BJ (cell line): ENCODE data around the gene CASP8. TPM values are rescaled to one million over a fixed set of nuclear protein-coding genes. Genes with fewer than 3 reads are reported as not detected.

ENCODE experiments used
- CTCF ChIA-PET: fragments of 350-600 bp; formaldehyde crosslinking; extraction: SDS; loops from one replicate; lab custom pipeline; 2021; ENCODE audit warnings: antibody characterized with exemption, inconsistent platforms; lab: Yijun Ruan, JAX
- POLR2A ChIA-PET: fragments of 300-600 bp; sonication (Branson Sonifier 250); formaldehyde crosslinking; extraction: SDS; loops from one replicate; lab custom pipeline; 2021; ENCODE audit warnings: antibody characterized with exemption; lab: Charles Lee
- DNase-seq: peaks from one replicate; pipeline ENCODE4 v3.0.0-alpha.2; 2011; ENCODE audit warnings: low read depth
- H3K27me3 ChIP-seq: 2 replicates; pipeline ENCODE4 v1.6.0; 2011; ENCODE audit warnings: low read length; ENCODE audit not compliant: control insufficient read depth, insufficient read depth
- H3K36me3 ChIP-seq: 2 replicates; pipeline ENCODE4 v1.5.1; 2011; ENCODE audit warnings: low read length; ENCODE audit not compliant: control insufficient read depth, insufficient read depth
- H3K4me3 ChIP-seq: 2 replicates; pipeline ENCODE4 v1.5.1; 2011; ENCODE audit warnings: low read depth, mild to moderate bottlenecking, control low read depth, low read length
- CTCF ChIP-seq: IDR thresholded peaks from 2 replicates; pipeline ENCODE4 v1.5.1; 2011; ENCODE audit warnings: low read depth, mild to moderate bottlenecking, control low read depth, inconsistent platforms, low read length, moderate library complexity; ENCODE audit not compliant: insufficient read depth
- polyA plus RNA-seq: library from polyadenylated mRNA; depleted of rRNA; stranded (reverse); fragments of >200 nt; gene quantifications from 2 replicates; pipeline ENCODE4 v1.2.3, GENCODE V29; 2011

Gene CASP8
- polyA plus RNA-seq, 1 experiment, result 10.3 TPM

- TF ChIP-seq CTCF, result no peak
- POLR2A ChIA-PET, result no interaction called here
- no peak for DNase-seq
- CTCF ChIA-PET, result interaction anchor here (0.7 kb wide), 1 partner anchor 17 kb away, joined by 3 read pairs; no protein-coding TSS in a partner anchor
- Histone ChIP-seq H3K4me3 (no peak overlapping the region), H3K36me3 (no peaks in the 10 kb centered on the region), H3K27me3 (no peaks in the 10 kb centered on the region)
Observed at GRCh38 chr2:201254081-201254730, 6.1 kb upstream of the CASP8 start.

- DNase-seq, result no peak
- ChIA-PET POLR2A (interaction anchor here (0.6 kb wide), 1 partner anchor 388 kb away, joined by 7 read pairs; the partner anchor contains the start of gene TMEM237), CTCF (interaction anchor here (0.6 to 2.3 kb wide), 4 partner anchors 18 to 345 kb away, joined by 3 to 5 read pairs (median 4); no protein-coding TSS in a partner anchor)
- Histone ChIP-seq H3K27me3 (no peaks in the 10 kb centered on the region), H3K36me3 (no peaks in the 10 kb centered on the region), H3K4me3 (no peak overlapping the region)
- TF ChIP-seq CTCF, result no peak
Observed at GRCh38 chr2:201255408-201256033, 4.8 kb upstream of the CASP8 start.

GRCh38 chr2:201256082-201256481 lies 4.3 kb upstream of the CASP8 start:
- no peak overlapping the region for H3K4me3 ChIP-seq
- no peak for TF ChIP-seq CTCF
- CTCF ChIA-PET, result interaction anchor here (0.6 to 2.3 kb wide), 5 partner anchors 19 to 345 kb away, joined by 3 to 5 read pairs (median 3); no protein-coding TSS in a partner anchor
- no peak for DNase-seq
- no peaks in the 10 kb centered on the region for H3K36me3 ChIP-seq
- no peaks in the 10 kb centered on the region for H3K27me3 ChIP-seq
- POLR2A ChIA-PET, result interaction anchor here (0.6 kb wide), 1 partner anchor 387 kb away, joined by 7 read pairs; the partner anchor contains the start of gene TMEM237

DNA sequence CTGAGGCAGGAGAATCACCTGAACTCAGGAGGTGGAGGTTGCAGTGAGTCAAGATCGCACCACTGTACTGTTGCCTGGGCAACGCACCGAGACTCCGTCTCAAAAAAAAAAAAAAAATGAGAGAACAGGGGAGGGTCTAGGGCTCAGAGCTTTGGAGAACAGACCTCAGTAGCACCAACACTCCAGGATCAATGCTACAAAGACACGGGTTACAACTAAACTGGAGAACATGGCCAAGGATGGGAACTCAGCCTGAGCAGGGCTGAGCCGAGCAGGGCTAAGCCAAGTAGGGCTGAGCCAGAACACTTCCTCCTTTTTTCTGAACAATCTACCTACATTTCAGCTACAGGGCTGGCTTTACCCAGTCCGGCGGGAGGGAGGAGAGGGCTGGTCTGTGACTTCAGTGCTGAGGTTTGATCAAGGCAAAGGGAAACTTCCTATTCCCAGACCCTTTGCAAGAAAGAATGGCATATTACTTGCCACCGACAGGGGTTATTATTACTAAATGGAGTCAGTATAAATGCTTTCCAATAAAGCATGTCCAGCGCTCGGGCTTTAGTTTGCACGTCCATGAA lies 2.9 kb upstream of the CASP8 start:
- Histone ChIP-seq H3K27me3 (no peaks in the 10 kb centered on the region), H3K4me3 (peak overlapping the region; percentile 72), H3K36me3 (no peaks in the 10 kb centered on the region)
- no peak for DNase-seq
- CTCF ChIA-PET, result interaction anchor here (2.3 kb wide), 1 partner anchor 20 kb away, joined by 5 read pairs; no protein-coding TSS in a partner anchor
- POLR2A ChIA-PET, result no interaction called here
- no peak for TF ChIP-seq CTCF
